Naive thymus-derived CD8-positive, alpha-beta T cell (primary cell): Measurements from ENCODE around the gene MIGA2. TPM values are rescaled to one million over a fixed set of nuclear protein-coding genes. Genes with fewer than 3 reads are reported as not detected.
A peak's percentile ranks its signal among the peaks of the same experiment; 100 is the strongest.

Experiments
- ATAC-seq, 2 donors: fragments of 150-1000 bp; cut with Tn5 transposase in 1 of 2; sonication (Bioruptor Pico), chemical (Tn5 transposase) in 1 of 2; 1 replicate in 1 of 2; 2 replicates in 1 of 2; pipeline ENCODE4 v1.10.0; 2021; ENCODE audit warnings: mild to moderate bottlenecking in 2 of 2, moderate library complexity in 2 of 2
- POLR2A ChIA-PET: fragments of 350-600 bp; sonication (Branson Sonifier 250); formaldehyde crosslinking; loops from one replicate; lab custom pipeline; 2021; ENCODE audit warnings: antibody characterized with exemption; lab: Charles Lee
- DNase-seq, 10 donors: peaks; one replicate each; pipeline versions ENCODE4 v3.0.0 to v3.0.0-alpha.2; 2020 to 2022
- H3K27ac Mint-ChIP-seq, 10 donors: one replicate each; pipeline ENCODE4 v1.8.0; 2020 to 2022; ENCODE audit warnings: mild to moderate bottlenecking in 10 of 10, mixed read lengths in 10 of 10, moderate library complexity in 4 of 10, inconsistent platforms in 1 of 10
- H3K27me3 Mint-ChIP-seq, 5 donors: one replicate each; pipeline ENCODE4 v1.8.0; 2021 to 2022; ENCODE audit warnings: mixed read lengths in 5 of 5
- H3K36me3 Mint-ChIP-seq, 3 donors: one replicate each; pipeline ENCODE4 v1.8.0; 2020 to 2022; ENCODE audit warnings: mixed read lengths in 3 of 3, mild to moderate bottlenecking in 2 of 3, inconsistent platforms in 1 of 3
- H3K4me1 Mint-ChIP-seq, 4 donors: one replicate each; pipeline ENCODE4 v1.8.0; 2021 to 2022; ENCODE audit warnings: mixed read lengths in 4 of 4
- H3K4me3 Mint-ChIP-seq, 10 donors: one replicate each; pipeline ENCODE4 v1.8.0; 2020 to 2022; ENCODE audit warnings: mild to moderate bottlenecking in 10 of 10, mixed read lengths in 10 of 10, moderate library complexity in 6 of 10, inconsistent platforms in 1 of 10
- H3K9me3 Mint-ChIP-seq, 9 donors: one replicate each; pipeline ENCODE4 v1.8.0; 2020 to 2022; ENCODE audit warnings: mixed read lengths in 9 of 9, mild to moderate bottlenecking in 3 of 9, inconsistent platforms in 1 of 9, moderate library complexity in 1 of 9
- polyA plus RNA-seq, 3 donors: library from polyadenylated mRNA; unstranded; fragments of 300-500 nt; fragmentation: Illumina TruSeq; gene quantifications; one replicate each; pipeline ENCODE4 v1.2.3, GENCODE V29; 2021
- total RNA-seq, 8 experiments: library from RNA in 2 of 8; stranded (reverse) in 2 of 8; gene quantifications; one replicate each; pipeline ENCODE4 v1.2.3 and lab custom pipeline; 2021 to 2026

MIGA2 gene
- total and polyA plus RNA-seq, 5 experiments from 2014 or later, result 5.9 to 88.3 (median 11.3) TPM

GRCh38 chr9:129068990-129069861 is 32.8 kb downstream of the MIGA2 start:
- Mint-ChIP-seq H3K36me3 (peaks cover 0 to 24% (median 0%) of the 10 kb centered on the region in 3 donors), H3K27ac (peak overlapping the region; percentile 89 to 96 (median 92)), H3K27me3 (no peaks in the 10 kb centered on the region), H3K4me3 (peak overlapping the region; percentile 58 to 87 (median 74)), H3K9me3 (no peaks in the 10 kb centered on the region), H3K4me1 (peaks cover 20 to 57% (median 47%) of the 10 kb centered on the region in 4 donors)
- ATAC-seq (peak; percentile 95 to 98), DNase-seq (peak; percentile 26 to 87 (median 62))
- POLR2A ChIA-PET, result interaction anchor here (0.6 to 3.4 kb wide), 8 partner anchors 11 to 345 kb away, joined by 3 to 39 read pairs (median 4); partner anchors contain the start of genes CRAT, DOLPP1, MIGA2 and PTPA

GRCh38 chr9:129069862-129070641 is 33.6 kb downstream of the MIGA2 start:
- no peaks in the 10 kb centered on the region for H3K27me3 Mint-ChIP-seq
- peak overlapping the region in 6 of 10 donors; percentile 11 to 87 (median 76) for H3K4me3 Mint-ChIP-seq
- H3K4me1 Mint-ChIP-seq, result peaks cover 20 to 60% (median 48%) of the 10 kb centered on the region in 4 donors
- H3K27ac Mint-ChIP-seq, result peak overlapping the region; percentile 40 to 96 (median 90)
- no peak for ATAC-seq
- DNase-seq, result no peak
- H3K36me3 Mint-ChIP-seq, result peaks cover 0 to 16% (median 0%) of the 10 kb centered on the region in 3 donors
- POLR2A ChIA-PET, result interaction anchor here (0.6 to 3.4 kb wide), 6 partner anchors 11 to 346 kb away, joined by 3 to 39 read pairs (median 5); partner anchors contain the start of genes CRAT, DOLPP1, MIGA2 and PTPA
- no peaks in the 10 kb centered on the region for H3K9me3 Mint-ChIP-seq

DNA sequence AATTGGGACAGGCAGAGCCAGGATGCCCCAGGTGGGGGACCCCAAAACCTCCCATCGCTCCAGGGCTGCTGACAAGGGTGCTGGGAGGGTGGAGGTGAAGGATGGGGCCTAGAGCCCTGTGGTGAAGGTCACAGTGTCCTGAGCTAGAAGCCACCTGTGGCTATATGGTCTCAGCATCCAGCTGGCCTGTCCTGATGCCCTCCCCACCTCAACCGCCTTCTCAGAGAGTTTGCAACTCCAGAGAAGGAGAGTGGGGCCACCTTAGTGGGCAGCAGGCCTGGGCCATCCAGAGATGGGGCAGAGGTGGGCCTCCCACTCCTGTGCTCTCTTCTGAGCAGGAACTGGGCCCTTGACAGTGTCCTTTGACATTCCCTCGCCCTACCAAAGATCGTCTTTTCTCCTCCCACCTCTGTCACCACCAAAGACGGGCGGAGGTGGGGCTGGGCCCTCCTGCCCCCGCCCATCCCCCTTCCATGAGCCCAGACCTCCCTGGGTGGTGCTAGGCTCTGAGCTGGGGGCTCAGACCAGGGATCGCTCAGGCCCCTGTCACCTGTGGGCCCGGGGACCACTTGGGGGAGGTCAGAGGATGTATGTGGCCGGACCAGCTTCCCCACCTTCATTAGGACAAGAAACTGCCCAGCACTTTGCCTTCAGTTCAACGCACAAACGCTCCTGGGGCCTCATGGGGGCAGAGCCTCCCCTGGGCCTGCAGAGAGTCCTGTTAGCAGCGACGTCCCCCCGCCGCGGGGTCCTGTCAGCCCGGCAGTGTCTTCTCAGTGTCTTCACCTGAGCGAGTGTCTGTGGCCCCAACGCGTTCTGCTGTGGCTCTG is 34.5 kb downstream of the MIGA2 start:
- Mint-ChIP-seq H3K4me1 (peaks cover 20 to 60% (median 48%) of the 10 kb centered on the region in 4 donors), H3K9me3 (no peaks in the 10 kb centered on the region), H3K27ac (peak overlapping the region in 9 of 10 donors; percentile 21 to 84 (median 40)), H3K4me3 (peak overlapping the region in 2 of 10 donors; percentile 10 to 62), H3K27me3 (no peaks in the 10 kb centered on the region), H3K36me3 (peaks cover 0 to 9% (median 0%) of the 10 kb centered on the region in 3 donors)
- DNase-seq, result no peak
- no peak for ATAC-seq
- POLR2A ChIA-PET, result interaction anchor here (0.6 to 3.4 kb wide), 4 partner anchors 10 to 36 kb away, joined by 3 to 39 read pairs (median 5); partner anchors contain the start of gene DOLPP1

DNA sequence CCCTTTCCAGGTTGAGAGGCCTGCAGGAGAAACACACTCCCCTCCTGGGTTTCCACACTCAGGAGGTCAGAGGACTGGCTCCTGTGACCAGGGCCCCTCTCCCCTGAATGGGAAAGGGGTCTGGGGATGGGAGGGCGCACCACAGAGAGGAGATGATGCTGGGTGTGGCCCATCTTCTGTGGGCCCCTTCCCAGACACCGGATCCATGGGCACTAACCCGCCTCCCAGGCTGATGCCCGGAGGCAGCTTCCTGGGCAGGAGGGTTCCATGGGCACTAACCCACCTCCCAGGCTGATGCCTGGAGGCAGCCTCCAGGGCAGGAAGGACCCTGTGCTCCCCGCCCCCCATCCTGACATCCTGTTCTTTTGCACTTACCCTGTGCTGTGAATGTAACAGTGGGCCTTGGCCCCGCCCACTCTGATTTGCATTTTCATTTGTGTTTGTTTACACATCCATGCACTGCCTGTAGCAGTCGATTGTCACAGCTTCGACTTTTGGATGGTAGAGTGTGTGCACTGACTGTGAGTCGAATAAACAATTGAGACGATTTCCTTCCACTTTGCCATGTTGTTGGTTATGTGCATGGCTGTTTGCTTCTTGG is 35.2 kb downstream of the MIGA2 start:
- peaks cover 20 to 60% (median 48%) of the 10 kb centered on the region in 4 donors for H3K4me1 Mint-ChIP-seq
- ATAC-seq, result peak in 1 of 2 donors; percentile 38
- DNase-seq, result peak in 7 of 10 donors; percentile 16 to 71 (median 36)
- H3K27me3 Mint-ChIP-seq, result no peaks in the 10 kb centered on the region
- POLR2A ChIA-PET, result interaction anchor here (0.5 to 2.1 kb wide), 6 partner anchors 10 to 1155 kb away, joined by 3 to 6 read pairs (median 3); partner anchors contain the start of genes DOLPP1, SPTAN1 and ST6GALNAC4
- H3K36me3 Mint-ChIP-seq, result peaks cover 0 to 5% (median 0%) of the 10 kb centered on the region in 3 donors
- H3K9me3 Mint-ChIP-seq, result no peaks in the 10 kb centered on the region
- H3K4me3 Mint-ChIP-seq, result peak overlapping the region in 5 of 10 donors; percentile 58 to 66 (median 60)
- H3K27ac Mint-ChIP-seq, result peak overlapping the region in 9 of 10 donors; percentile 21 to 84 (median 71)

GRCh38 chr9:129072171-129072570 is 35.7 kb downstream of the MIGA2 start:
- DNase-seq, result no peak
- Mint-ChIP-seq H3K36me3 (peaks cover 0 to 2% (median 0%) of the 10 kb centered on the region in 3 donors), H3K4me3 (peak overlapping the region in 4 of 10 donors; percentile 58 to 66 (median 60)), H3K9me3 (no peaks in the 10 kb centered on the region), H3K27me3 (no peaks in the 10 kb centered on the region), H3K27ac (peak overlapping the region in 9 of 10 donors; percentile 21 to 84 (median 71)), H3K4me1 (peaks cover 20 to 60% (median 48%) of the 10 kb centered on the region in 4 donors)
- POLR2A ChIA-PET, result interaction anchor here (0.5 to 2.1 kb wide), 4 partner anchors 9 to 1155 kb away, joined by 3 to 4 read pairs (median 3); partner anchors contain the start of genes DOLPP1, SPTAN1 and ST6GALNAC4
- ATAC-seq, result no peak

GRCh38 chr9:129073404-129073803 is 37.0 kb downstream of the MIGA2 start:
- peaks cover 19 to 56% (median 44%) of the 10 kb centered on the region in 4 donors for H3K4me1 Mint-ChIP-seq

DNA sequence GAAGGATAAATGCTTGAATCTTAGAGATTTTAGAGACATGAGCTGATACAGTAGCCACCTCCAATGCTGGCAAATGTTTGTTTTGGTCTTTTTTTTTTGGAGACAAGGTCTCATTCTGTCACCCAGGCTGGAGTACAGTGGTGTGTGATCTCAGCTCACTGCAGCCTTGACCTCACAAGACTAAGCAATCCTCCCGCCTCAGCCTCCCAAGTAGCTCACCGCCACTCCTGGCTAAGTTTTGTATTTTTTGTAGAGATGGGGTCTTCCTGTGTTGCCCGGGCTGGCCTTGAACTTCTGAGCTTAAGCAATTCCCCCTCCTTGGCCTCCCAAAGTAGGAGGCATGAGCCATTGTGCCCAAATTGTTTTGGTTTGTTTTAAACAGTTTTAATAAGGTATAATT is 37.7 kb downstream of the MIGA2 start:
- ATAC-seq (no peak), DNase-seq (no peak)
- H3K36me3 Mint-ChIP-seq, result no peaks in the 10 kb centered on the region
- POLR2A ChIA-PET, result no interaction called here
- peaks cover 14 to 49% (median 37%) of the 10 kb centered on the region in 4 donors for H3K4me1 Mint-ChIP-seq
- peak overlapping the region in 3 of 10 donors; percentile 22 to 53 (median 51) for H3K27ac Mint-ChIP-seq
- H3K4me3 Mint-ChIP-seq, result no peak overlapping the region
- no peaks in the 10 kb centered on the region for H3K27me3 Mint-ChIP-seq
- H3K9me3 Mint-ChIP-seq, result no peaks in the 10 kb centered on the region

More at GRCh38 chr9:129073404-129073803, 37.0 kb downstream of the MIGA2 start:
- DNase-seq, result peak in 2 of 10 donors; percentile 29 to 39
- no peak for ATAC-seq
- H3K27me3 Mint-ChIP-seq, result no peaks in the 10 kb centered on the region
- H3K4me3 Mint-ChIP-seq, result no peak overlapping the region
- H3K36me3 Mint-ChIP-seq, result peaks cover 0 to under 1% (median 0%) of the 10 kb centered on the region in 3 donors
- no peaks in the 10 kb centered on the region for H3K9me3 Mint-ChIP-seq
- POLR2A ChIA-PET, result interaction anchor here (2.1 kb wide), 1 partner anchor 8 kb away, joined by 4 read pairs; the partner anchor contains the start of gene DOLPP1
- peak overlapping the region; percentile 6 to 76 (median 53) for H3K27ac Mint-ChIP-seq

DNA sequence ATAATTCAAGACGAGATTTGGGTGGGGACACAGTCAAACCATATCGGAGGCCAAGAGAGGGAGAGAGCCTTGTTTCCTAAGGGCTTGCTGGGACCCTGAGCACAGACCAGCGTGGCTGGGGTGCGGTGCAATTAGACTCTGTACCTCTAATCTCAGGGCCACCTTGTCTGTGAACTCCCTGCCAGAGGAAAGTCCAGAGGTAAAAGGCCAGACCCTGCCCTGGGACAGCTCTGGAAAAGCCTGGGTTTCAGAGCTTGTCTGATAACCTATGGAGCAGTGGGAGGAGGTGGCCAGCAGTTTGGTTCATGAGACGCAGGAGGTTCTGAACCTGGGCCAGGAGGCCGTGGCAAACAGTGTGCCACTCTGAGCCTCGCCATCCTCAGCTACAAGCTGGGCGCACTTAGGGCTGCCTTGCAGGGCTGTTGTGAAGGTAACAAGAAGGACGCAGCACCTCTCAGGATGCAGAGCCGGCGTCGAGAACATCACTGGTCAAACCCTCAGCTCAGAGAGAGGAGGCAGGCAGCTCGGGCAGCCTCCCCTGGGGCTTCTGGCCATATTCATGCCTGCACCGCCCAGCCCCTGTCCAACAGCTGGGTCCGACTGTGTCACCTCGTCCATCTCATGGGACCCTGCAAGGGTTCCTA is 39.7 kb downstream of the MIGA2 start:
- POLR2A ChIA-PET, result no interaction called here
- DNase-seq, result no peak

DNA sequence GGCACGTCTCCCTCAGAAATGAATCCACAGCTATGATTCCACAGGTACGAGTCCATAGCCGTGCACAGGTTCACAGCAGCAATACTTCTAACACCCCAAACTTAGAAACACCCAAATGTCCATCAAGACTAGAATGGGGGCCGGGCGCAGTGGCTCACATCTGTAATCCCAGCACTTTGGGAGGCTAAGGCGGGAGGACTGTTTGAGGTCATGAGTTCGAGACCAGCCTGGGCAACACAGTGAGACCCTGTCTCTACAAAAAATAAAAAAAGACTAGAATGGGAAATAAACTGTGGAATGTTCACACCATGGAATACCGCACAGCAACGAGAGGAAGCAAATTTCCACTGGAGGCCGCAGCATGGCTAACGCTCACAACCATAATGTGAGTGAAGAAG is 40.2 kb downstream of the MIGA2 start:
- Mint-ChIP-seq H3K4me1 (peaks cover 5 to 40% (median 27%) of the 10 kb centered on the region in 4 donors), H3K27ac (peak overlapping the region in 1 of 10 donors; percentile 48), H3K27me3 (no peaks in the 10 kb centered on the region), H3K36me3 (no peaks in the 10 kb centered on the region), H3K9me3 (no peaks in the 10 kb centered on the region), H3K4me3 (no peak overlapping the region)
- no peak for ATAC-seq
- DNase-seq, result no peak
- POLR2A ChIA-PET, result no interaction called here

More for the DNA sequence above, 39.7 kb downstream of the MIGA2 start:
- peaks cover 5 to 43% (median 29%) of the 10 kb centered on the region in 4 donors for H3K4me1 Mint-ChIP-seq
- H3K9me3 Mint-ChIP-seq, result no peaks in the 10 kb centered on the region
- H3K27ac Mint-ChIP-seq, result no peak overlapping the region
- no peak for ATAC-seq
- no peaks in the 10 kb centered on the region for H3K27me3 Mint-ChIP-seq
- no peaks in the 10 kb centered on the region for H3K36me3 Mint-ChIP-seq
- H3K4me3 Mint-ChIP-seq, result no peak overlapping the region

DNA sequence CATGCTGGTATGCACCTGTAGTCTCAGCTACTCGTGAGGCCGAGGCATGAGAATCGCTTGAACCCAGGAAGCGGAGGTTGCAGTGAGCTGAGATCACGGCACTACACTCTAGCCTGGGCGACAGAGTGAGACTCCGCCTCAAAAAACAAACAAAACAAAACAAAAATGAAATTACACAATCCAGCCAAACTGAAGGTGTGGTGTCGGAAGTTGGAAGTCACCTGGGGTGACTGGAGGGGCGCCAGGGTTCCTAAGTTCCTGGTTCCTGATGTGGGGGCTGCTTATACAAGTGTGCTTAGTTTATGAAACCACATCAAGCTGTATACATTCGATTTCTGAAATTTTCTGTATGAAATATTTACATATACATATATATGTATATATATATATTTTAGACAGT is 40.8 kb downstream of the MIGA2 start:
- H3K4me3 Mint-ChIP-seq, result no peak overlapping the region
- POLR2A ChIA-PET, result no interaction called here
- H3K27me3 Mint-ChIP-seq, result no peaks in the 10 kb centered on the region
- no peak for DNase-seq
- ATAC-seq, result no peak
- H3K9me3 Mint-ChIP-seq, result no peaks in the 10 kb centered on the region
- H3K4me1 Mint-ChIP-seq, result peaks cover 5 to 40% (median 27%) of the 10 kb centered on the region in 4 donors
- no peak overlapping the region for H3K27ac Mint-ChIP-seq
- no peaks in the 10 kb centered on the region for H3K36me3 Mint-ChIP-seq
